HL-60 (cell line): ENCODE data around the gene NBAS.
A peak's percentile ranks its signal among the peaks of the same experiment; 100 is the strongest.

Source experiments
- DNase-seq, 2 experiments: peaks; one replicate each; pipeline ENCODE4 v3.0.0-alpha.2; 2010 to 2020; ENCODE audit warnings: low read depth in 1 of 2, low spot score in 1 of 2
- H3K27ac ChIP-seq: fragments of 250-450 bp; sonication (Bioruptor Pico); replicated peaks from 2 replicates; pipeline ENCODE4 v1.5.1; 2020; ENCODE audit warnings: mild to moderate bottlenecking, moderate library complexity
- H3K27me3 ChIP-seq: fragments of 250-450 bp; sonication (Bioruptor Pico); 2 replicates; pipeline ENCODE4 v1.5.1; 2021; ENCODE audit warnings: mild to moderate bottlenecking, moderate library complexity; ENCODE audit not compliant: insufficient read depth, poor library complexity, severe bottlenecking
- H3K4me3 ChIP-seq: replicated peaks from 2 replicates; pipeline ENCODE4 v1.5.1; 2011; ENCODE audit warnings: mild to moderate bottlenecking, control low read depth, low read length; ENCODE audit not compliant: insufficient read depth
- CTCF ChIP-seq: IDR thresholded peaks from one replicate; pipeline ENCODE4 v1.5.1; 2011; ENCODE audit warnings: low read length, control low read depth, inconsistent platforms; ENCODE audit not compliant: insufficient read depth
- GABPA ChIP-seq: IDR thresholded peaks from 2 replicates; pipeline ENCODE4 v1.6.1; 2012; ENCODE audit warnings: low read depth
- POLR2AphosphoS5 ChIP-seq: IDR thresholded peaks from 2 replicates; pipeline ENCODE4 v1.6.1; 2012; ENCODE audit warnings: low read depth
- REST ChIP-seq: IDR thresholded peaks from 2 replicates; pipeline ENCODE4 v1.6.1; 2012; ENCODE audit warnings: low read depth; ENCODE audit not compliant: insufficient replicate concordance
- SPI1 ChIP-seq: IDR thresholded peaks from 2 replicates; pipeline ENCODE4 v1.6.1; 2012; ENCODE audit warnings: low read depth, mild to moderate bottlenecking, borderline replicate concordance

Gene NBAS

GRCh38 chr2:15119722-15120175, 441.4 kb downstream of the NBAS start:
- Histone ChIP-seq H3K27me3 (no peaks in the 10 kb centered on the region), H3K4me3 (no peak overlapping the region), H3K27ac (peak overlapping the region; percentile 29)
- TF ChIP-seq POLR2AphosphoS5 (no peak), REST (no peak), SPI1 (peak; percentile 72; the same call in 1 of the 2 replicates), GABPA (no peak), CTCF (no peak)
- peak; percentile 35 to 59 for DNase-seq

GRCh38 chr2:15117409-15118050, 443.6 kb downstream of the NBAS start:
- no peak overlapping the region for H3K4me3 ChIP-seq
- no peak for TF ChIP-seq GABPA
- no peak for TF ChIP-seq REST
- TF ChIP-seq SPI1: no peak
- no peak for TF ChIP-seq POLR2AphosphoS5
- no peak for TF ChIP-seq CTCF
- peak overlapping the region; percentile 78 for H3K27ac ChIP-seq
- no peaks in the 10 kb centered on the region for H3K27me3 ChIP-seq
- no peak for DNase-seq
